Central memory CD8-positive, alpha-beta T cell (primary cell): ENCODE data around the gene KDF1.

Experiments used
- ATAC-seq: fragments of 150-1000 bp; cut with Tn5 transposase; replicated peaks from 2 replicates; pipeline ENCODE4 v1.10.0; 2022; ENCODE audit warnings: mild to moderate bottlenecking, moderate FRiP score, moderate number of reproducible peaks; ENCODE audit not compliant: poor library complexity, severe bottlenecking; ENCODE audit errors: extremely low read depth
- DNase-seq, 2 donors: peaks; one replicate each; pipeline ENCODE4 v3.0.0; 2021; ENCODE audit warnings: low spot score in 2 of 2
- H3K27ac Mint-ChIP-seq: one replicate; pipeline ENCODE4 v1.8.0; 2022; ENCODE audit warnings: low read depth, mild to moderate bottlenecking, moderate library complexity, mixed read lengths
- H3K27me3 Mint-ChIP-seq: one replicate; pipeline ENCODE4 v1.8.0; 2022; ENCODE audit warnings: mixed read lengths
- H3K36me3 Mint-ChIP-seq: one replicate; pipeline ENCODE4 v1.8.0; 2022; ENCODE audit warnings: mild to moderate bottlenecking, moderate library complexity, mixed read lengths; ENCODE audit not compliant: insufficient read depth
- H3K4me1 Mint-ChIP-seq: one replicate; pipeline ENCODE4 v1.8.0; 2022; ENCODE audit warnings: mixed read lengths
- H3K4me3 Mint-ChIP-seq: one replicate; pipeline ENCODE4 v1.8.0; 2022; ENCODE audit warnings: mild to moderate bottlenecking, moderate library complexity, mixed read lengths
- H3K9me3 Mint-ChIP-seq: one replicate; pipeline ENCODE4 v1.8.0; 2022; ENCODE audit warnings: mixed read lengths

KDF1 gene

GRCh38 chr1:26945138-26945537, 15.1 kb downstream of the KDF1 start:
- DNase-seq (no peak), ATAC-seq (no peak)
- peaks cover 29% of the 10 kb centered on the region for H3K36me3 Mint-ChIP-seq
- no peaks in the 10 kb centered on the region for H3K9me3 Mint-ChIP-seq
- H3K4me3 Mint-ChIP-seq = no peak overlapping the region
- H3K27ac Mint-ChIP-seq = no peak overlapping the region
- no peaks in the 10 kb centered on the region for H3K4me1 Mint-ChIP-seq
- no peaks in the 10 kb centered on the region for H3K27me3 Mint-ChIP-seq

DNA sequence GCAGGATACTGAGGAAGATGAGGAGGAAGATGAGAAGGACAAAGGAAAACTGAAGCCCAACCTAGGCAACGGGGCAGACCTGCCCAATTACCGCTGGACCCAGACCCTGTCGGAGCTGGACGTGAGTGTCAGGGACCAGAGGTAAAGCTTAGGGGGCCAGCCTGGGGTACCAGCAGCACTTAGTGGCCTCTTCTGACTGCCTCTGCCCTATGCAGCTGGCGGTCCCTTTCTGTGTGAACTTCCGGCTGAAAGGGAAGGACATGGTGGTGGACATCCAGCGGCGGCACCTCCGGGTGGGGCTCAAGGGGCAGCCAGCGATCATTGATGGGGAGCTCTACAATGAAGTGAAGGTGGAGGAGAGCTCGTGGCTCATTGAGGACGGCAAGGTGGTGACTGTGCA, 17.6 kb downstream of the KDF1 start:
- H3K4me3 Mint-ChIP-seq = no peak overlapping the region
- no peaks in the 10 kb centered on the region for H3K9me3 Mint-ChIP-seq
- ATAC-seq (no peak), DNase-seq (no peak)
- no peak overlapping the region for H3K27ac Mint-ChIP-seq
- H3K27me3 Mint-ChIP-seq = no peaks in the 10 kb centered on the region
- H3K36me3 Mint-ChIP-seq = peaks cover 30% of the 10 kb centered on the region
- H3K4me1 Mint-ChIP-seq = peaks cover 7% of the 10 kb centered on the region

DNA sequence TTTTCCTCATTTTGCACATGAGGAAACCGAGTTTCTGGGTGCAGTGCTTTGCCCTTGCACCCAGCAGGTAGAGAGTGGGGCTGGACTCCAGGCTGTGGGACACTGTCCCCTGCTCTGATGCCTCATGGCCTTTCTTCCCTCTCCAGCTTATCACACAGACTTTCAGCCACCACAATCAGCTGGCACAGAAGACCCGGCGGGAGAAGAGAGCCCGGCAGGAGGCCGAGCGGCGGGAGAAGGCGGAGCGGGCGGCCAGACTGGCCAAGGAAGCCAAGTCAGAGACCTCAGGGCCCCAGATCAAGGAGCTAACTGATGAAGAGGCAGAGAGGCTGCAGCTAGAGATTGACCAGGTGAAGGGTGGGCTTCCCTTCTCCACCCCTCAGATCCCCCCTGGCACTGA, 19.0 kb downstream of the KDF1 start:
- no peak overlapping the region for H3K27ac Mint-ChIP-seq
- no peaks in the 10 kb centered on the region for H3K9me3 Mint-ChIP-seq
- H3K27me3 Mint-ChIP-seq = no peaks in the 10 kb centered on the region
- peaks cover 7% of the 10 kb centered on the region for H3K4me1 Mint-ChIP-seq
- H3K36me3 Mint-ChIP-seq = peaks cover 30% of the 10 kb centered on the region
- DNase-seq = no peak
- no peak for ATAC-seq
- H3K4me3 Mint-ChIP-seq = no peak overlapping the region

- ATAC-seq = no peak
- H3K9me3 Mint-ChIP-seq = no peaks in the 10 kb centered on the region
- H3K4me1 Mint-ChIP-seq = peaks cover 7% of the 10 kb centered on the region
- DNase-seq = no peak
- no peak overlapping the region for H3K4me3 Mint-ChIP-seq
- H3K27ac Mint-ChIP-seq = no peak overlapping the region
- H3K36me3 Mint-ChIP-seq = peaks cover 29% of the 10 kb centered on the region
- H3K27me3 Mint-ChIP-seq = no peaks in the 10 kb centered on the region
Measured at GRCh38 chr1:26938659-26939025, 21.6 kb downstream of the KDF1 start.

DNA sequence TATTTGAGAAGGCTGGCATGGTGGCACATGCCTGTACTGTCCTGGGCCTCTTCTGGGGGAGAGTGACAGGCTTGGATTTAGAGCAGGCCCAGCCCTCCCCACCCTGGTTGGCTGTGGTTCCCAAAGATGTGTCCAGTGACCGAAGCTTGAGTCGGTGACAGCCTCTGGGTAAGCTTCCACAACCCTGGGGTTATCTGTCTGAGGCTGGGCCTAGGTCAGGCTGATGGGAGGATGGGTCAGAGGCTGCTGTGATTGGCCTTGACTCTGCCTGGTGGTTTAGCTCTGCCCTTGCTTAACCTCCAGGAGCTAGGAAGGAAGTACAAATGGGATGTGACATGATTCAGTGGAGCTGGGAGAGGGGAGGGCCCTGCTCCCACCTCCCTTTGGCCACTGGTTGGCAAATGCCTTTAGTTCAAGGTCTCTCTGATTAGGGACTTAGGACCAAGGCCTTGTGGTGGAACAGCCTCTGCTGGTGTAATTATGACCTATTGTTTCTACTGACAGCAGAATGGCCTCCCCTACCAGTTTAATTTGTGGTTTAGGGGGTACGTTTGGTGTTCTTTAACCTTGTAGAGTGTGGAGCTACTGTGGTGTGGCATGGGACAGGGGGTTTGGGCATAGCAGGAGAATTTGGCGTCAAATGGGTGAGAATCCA, 22.1 kb downstream of the KDF1 start:
- H3K4me1 Mint-ChIP-seq = peaks cover 7% of the 10 kb centered on the region
- H3K27me3 Mint-ChIP-seq = no peaks in the 10 kb centered on the region
- ATAC-seq (no peak), DNase-seq (no peak)
- H3K9me3 Mint-ChIP-seq = no peaks in the 10 kb centered on the region
- peaks cover 32% of the 10 kb centered on the region for H3K36me3 Mint-ChIP-seq
- H3K4me3 Mint-ChIP-seq = no peak overlapping the region
- H3K27ac Mint-ChIP-seq = no peak overlapping the region

DNA sequence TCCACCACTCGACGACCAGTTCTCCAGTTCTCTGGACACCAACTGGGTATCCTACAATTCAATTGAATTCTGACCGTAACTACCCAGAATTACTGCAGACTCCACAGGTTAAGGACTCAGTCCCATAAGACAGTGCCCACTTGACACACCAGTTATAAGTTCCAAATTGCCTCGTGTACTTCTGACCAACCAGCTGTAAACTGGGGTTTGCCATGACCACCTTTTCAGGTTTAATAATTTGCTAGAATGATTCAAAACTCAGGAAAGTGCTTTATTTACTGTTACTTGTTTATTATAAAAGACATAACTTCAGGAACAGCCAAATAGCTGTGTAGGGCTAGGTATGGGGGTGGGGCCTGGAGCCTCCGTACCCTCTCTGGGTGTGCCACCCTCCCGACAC, 23.4 kb downstream of the KDF1 start:
- Mint-ChIP-seq H3K4me3 (no peak overlapping the region), H3K36me3 (peaks cover 29% of the 10 kb centered on the region), H3K27ac (no peak overlapping the region), H3K9me3 (no peaks in the 10 kb centered on the region), H3K27me3 (no peaks in the 10 kb centered on the region), H3K4me1 (peaks cover 13% of the 10 kb centered on the region)
- DNase-seq (no peak), ATAC-seq (no peak)

DNA sequence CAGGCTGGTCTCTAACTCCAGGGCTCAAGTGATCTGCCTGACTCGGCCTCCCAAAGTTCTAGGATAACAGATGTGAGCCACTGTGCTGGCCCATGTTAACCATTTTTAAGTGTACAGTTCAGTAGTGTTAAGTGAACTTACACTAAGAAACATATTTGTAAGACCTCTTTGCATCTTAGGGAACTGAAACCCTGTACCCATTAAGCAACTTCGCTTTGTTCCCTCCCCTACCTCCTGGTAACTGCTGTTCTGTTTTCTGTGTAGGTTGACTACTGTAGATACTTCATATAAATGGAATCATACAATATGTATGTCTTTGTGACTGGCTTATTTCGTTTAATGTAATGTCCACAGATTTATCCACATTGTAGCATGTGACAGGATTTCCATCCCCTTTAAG, 27.7 kb downstream of the KDF1 start:
- no peak overlapping the region for H3K27ac Mint-ChIP-seq
- H3K27me3 Mint-ChIP-seq = no peaks in the 10 kb centered on the region
- peaks cover 6% of the 10 kb centered on the region for H3K4me1 Mint-ChIP-seq
- H3K4me3 Mint-ChIP-seq = no peak overlapping the region
- H3K9me3 Mint-ChIP-seq = no peaks in the 10 kb centered on the region
- DNase-seq = no peak
- H3K36me3 Mint-ChIP-seq = peaks cover 36% of the 10 kb centered on the region
- no peak for ATAC-seq

DNA sequence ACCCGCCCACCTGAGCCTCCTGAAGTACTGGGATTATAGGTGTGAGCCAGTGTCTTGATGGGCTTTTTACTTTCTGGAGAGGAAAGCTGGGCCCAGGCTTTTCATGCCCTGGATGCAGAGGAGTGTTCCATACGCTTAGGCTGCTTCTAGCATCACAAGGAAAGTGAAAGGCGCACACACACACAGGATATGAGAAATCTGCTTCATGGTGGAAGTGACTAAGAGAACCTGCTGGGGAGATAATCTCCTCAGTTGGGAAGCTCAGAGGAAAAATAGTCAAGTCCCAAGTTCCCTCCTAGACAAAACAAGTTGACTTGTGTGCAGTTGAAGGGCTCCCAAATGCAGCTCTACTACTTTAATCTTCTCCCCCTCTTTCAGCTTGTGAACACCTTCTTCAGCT, 36.6 kb downstream of the KDF1 start:
- Mint-ChIP-seq H3K27ac (peak overlapping the region; percentile 92), H3K4me3 (peak overlapping the region; percentile 87), H3K4me1 (peaks cover 44% of the 10 kb centered on the region), H3K9me3 (no peaks in the 10 kb centered on the region), H3K27me3 (no peaks in the 10 kb centered on the region), H3K36me3 (peaks cover 45% of the 10 kb centered on the region)
- no peak for ATAC-seq
- DNase-seq = no peak

DNA sequence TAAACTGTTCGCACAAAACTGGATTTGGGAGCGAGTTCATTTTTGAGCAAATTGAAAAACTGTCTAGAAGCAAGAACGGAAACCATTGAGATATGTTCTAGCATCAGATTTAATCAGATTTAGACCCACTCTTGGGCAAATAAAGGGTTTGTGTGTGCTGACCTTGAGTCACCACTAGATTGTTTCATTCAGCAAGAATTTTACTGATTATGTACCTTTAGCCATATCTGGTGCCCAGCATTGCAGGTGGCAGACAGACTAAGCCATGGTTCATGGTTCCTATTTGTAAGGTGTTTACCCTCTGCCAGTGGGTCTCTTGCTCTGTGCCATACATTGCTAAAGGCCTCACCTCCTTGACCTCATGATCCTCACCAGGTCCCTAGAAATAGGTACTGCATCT, 37.4 kb downstream of the KDF1 start:
- peaks cover 41% of the 10 kb centered on the region for H3K36me3 Mint-ChIP-seq
- peak overlapping the region; percentile 87 for H3K4me3 Mint-ChIP-seq
- DNase-seq (no peak), ATAC-seq (no peak)
- no peaks in the 10 kb centered on the region for H3K27me3 Mint-ChIP-seq
- peaks cover 44% of the 10 kb centered on the region for H3K4me1 Mint-ChIP-seq
- H3K9me3 Mint-ChIP-seq = no peaks in the 10 kb centered on the region
- peak overlapping the region; percentile 92 for H3K27ac Mint-ChIP-seq

DNA sequence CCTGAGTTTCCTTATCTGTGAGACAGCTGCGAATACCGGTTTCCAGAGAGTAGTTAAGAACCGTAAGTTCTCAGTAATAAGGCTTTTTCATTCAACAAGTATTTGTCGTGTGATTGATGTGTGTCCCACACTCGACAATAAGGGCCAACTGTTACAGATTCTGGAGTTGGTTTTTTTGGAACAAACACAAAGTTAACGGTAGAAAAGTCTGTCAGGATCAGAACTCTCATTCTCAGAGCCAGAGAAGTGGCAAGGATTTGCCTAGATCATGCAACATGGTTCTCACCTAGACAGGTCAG, 37.9 kb downstream of the KDF1 start:
- Mint-ChIP-seq H3K27me3 (no peaks in the 10 kb centered on the region), H3K27ac (peak overlapping the region; percentile 92), H3K4me1 (peaks cover 44% of the 10 kb centered on the region), H3K9me3 (no peaks in the 10 kb centered on the region), H3K36me3 (peaks cover 36% of the 10 kb centered on the region), H3K4me3 (peak overlapping the region; percentile 87)
- DNase-seq (no peak), ATAC-seq (no peak)

DNA sequence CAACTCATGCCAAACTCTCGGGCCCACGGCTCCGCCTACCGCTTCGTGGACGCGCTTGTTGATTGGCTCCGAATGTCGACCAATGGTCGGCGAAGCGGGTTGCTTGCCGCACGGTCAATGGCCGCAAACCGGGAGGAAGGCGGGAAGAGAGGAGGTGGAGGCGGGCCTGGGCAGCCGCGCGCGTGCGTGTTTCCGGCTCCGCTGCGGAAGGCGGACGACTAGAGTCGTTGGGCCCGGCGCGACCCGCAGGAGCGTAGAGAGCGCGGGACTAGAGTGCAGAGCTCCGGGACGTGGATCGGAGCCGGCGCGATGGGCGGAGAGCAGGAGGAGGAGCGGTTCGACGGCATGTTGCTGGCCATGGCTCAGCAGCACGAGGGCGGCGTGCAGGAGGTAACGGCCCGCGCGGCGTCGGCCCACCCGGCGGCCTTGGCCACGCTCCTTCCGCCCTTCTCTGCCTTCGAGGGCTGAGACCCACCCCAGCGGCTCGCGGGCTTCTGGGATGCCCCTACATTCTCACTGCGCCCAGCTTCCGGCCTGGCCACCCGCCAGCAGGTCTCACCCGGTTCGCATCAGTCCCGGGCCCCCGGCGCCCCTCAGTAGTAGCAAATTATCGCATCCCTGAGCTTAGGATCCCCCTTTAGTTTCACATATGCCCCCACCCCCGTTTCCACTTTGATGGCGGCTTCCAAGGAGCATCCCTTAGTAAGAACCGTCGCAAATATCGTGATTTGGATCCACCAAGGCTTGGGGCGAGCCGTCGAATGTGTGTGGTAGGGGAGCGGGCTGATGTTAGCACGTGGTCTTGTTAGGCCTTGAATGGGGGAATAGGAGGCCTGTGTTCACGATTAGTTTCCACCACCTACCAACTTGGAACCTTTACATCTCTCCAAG, 38.5 kb downstream of the KDF1 start, which contains the start of gene NUDC:
Gene NUDC, plus strand, starts transcription at position 204 of the 891 bp plus-strand sequence. Its CDS starts 106 bp downstream, at position 310.
- H3K27me3 Mint-ChIP-seq = no peaks in the 10 kb centered on the region
- H3K36me3 Mint-ChIP-seq = peaks cover 31% of the 10 kb centered on the region
- H3K4me1 Mint-ChIP-seq = peaks cover 39% of the 10 kb centered on the region
- ATAC-seq (peak; percentile 95), DNase-seq (peak; percentile 92 to 93)
- peak within 1 kb of the TSS; percentile 92 for H3K27ac Mint-ChIP-seq
- H3K9me3 Mint-ChIP-seq = no peaks in the 10 kb centered on the region
- peak within 1 kb of the TSS; percentile 87 for H3K4me3 Mint-ChIP-seq

- H3K4me3 Mint-ChIP-seq = peak overlapping the region; percentile 87
- H3K27ac Mint-ChIP-seq = peak overlapping the region; percentile 92
- no peaks in the 10 kb centered on the region for H3K27me3 Mint-ChIP-seq
- DNase-seq (no peak), ATAC-seq (peak; percentile 34)
- H3K9me3 Mint-ChIP-seq = no peaks in the 10 kb centered on the region
- H3K4me1 Mint-ChIP-seq = peaks cover 37% of the 10 kb centered on the region
- H3K36me3 Mint-ChIP-seq = peaks cover 25% of the 10 kb centered on the region
Measured at GRCh38 chr1:26921126-26921539, 39.1 kb downstream of the KDF1 start.

GRCh38 chr1:26915204-26915842, 44.9 kb downstream of the KDF1 start:
- Mint-ChIP-seq H3K9me3 (no peaks in the 10 kb centered on the region), H3K27ac (no peak overlapping the region), H3K4me1 (peaks cover 8% of the 10 kb centered on the region), H3K4me3 (no peak overlapping the region), H3K27me3 (peaks cover 8% of the 10 kb centered on the region), H3K36me3 (no peaks in the 10 kb centered on the region)
- DNase-seq = no peak
- no peak for ATAC-seq
